Measurements from ENCODE around the gene SOX15.
"Not testable (repeated sequence)": the region's sequence is repeated elsewhere in the genome, so short reads cannot be mapped to it uniquely, and the experiment has no call there.

The SOX15 gene

DNA sequence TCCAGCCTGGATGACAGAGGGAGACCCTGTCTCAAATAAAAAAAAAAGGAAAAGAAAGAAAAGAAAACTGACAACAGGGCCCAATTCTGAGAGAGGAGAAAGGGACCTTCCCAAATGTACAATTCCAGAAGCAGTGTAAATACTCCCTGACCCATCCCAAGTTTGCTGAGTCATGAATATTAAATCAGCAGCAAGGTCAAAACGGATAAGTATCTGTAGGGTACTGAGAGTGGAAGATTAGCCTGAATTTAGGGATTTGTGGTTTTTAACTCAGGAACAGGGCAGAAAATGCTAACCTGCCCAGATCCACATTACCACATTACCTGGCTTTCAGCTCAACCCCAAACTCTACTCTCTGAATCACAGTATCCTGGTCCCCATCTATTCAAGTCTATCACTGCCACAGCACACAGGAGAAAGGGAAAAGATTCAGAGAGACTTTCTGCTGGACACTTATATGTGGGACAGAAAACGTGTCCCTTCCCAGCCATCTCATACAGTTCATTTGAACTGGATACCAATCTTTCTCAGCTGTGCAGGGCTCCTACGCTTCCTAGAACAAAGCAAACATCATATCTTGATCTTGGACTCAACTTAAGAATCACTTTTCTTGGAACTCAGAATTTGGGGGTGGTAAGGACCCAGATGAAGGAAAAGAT is 21.9 kb upstream of the SOX15 start:
- FAIRE-seq, result no peak
- no peak for DNase-seq (ENCODE audit: insufficient read length, low spot score)
- TF ChIP-seq SPI1 (IDR thresholded peaks at IDR 0.05; ENCODE audit: low read depth, low read length), result no peak
- no peak for TF ChIP-seq TAF1 (IDR thresholded peaks at IDR 0.05; ENCODE audit: low read depth, low read length)
- no peak for TF ChIP-seq POU2F2 (IDR thresholded peaks at IDR 0.05; ENCODE audit: low read depth, low read length)
- no peak for TF ChIP-seq POLR2AphosphoS5 (IDR thresholded peaks at IDR 0.05; ENCODE audit: low read depth, low read length)
- TF ChIP-seq PAX5 (IDR thresholded peaks at IDR 0.05; ENCODE audit: insufficient read depth, low read length, severe bottlenecking), result no peak
- no peak for TF ChIP-seq POLR2A (IDR thresholded peaks at IDR 0.05; ENCODE audit: low read depth, low read length)

DNA sequence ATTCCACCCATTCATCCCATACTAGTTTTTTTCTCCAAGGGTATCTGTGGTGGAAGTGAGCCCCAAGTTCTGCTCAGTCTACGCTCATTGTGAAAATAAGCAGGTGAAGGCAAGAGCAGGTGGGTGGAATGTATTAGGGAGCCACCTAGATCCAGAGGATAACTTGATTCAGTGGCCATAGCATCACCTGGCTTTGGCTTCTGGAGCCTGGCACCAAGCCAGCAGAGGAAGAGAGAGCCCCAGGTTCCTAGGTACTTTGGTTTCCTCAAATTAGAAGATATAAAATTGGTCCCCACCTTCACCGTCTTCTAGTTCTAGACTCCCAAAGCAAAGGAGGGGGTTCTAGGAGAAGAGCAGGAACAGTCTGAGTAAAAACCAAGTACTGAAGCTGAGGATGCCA is 20.7 kb upstream of the SOX15 start:
- no peak for DNase-seq (ENCODE audit: insufficient read length, low spot score)
- FAIRE-seq, result no peak
- no peak for TF ChIP-seq POU2F2 (IDR thresholded peaks at IDR 0.05; ENCODE audit: low read depth, low read length)
- TF ChIP-seq POLR2AphosphoS5 (IDR thresholded peaks at IDR 0.05; ENCODE audit: low read depth, low read length), result no peak
- no peak for TF ChIP-seq POLR2A (IDR thresholded peaks at IDR 0.05; ENCODE audit: low read depth, low read length)

DNA sequence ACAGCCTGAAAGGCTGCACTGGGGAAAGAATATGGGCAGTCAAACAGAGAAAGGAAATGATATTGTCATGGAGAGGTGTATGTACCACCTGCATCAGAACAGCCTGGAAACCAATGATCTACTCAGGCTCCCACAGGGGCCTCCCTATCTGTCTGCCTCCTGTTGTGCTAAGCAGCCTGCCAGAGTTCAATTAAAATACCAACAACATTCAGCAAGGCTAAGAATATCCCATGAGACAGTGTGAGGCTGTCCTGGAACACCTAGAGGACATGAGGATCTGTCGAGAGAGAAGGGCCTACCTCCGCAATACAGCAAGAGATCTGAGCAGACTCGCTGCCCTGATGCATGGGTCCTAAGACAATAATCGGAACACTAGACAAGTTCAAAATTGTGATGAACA is 16.4 kb upstream of the SOX15 start:
- TF ChIP-seq PAX5 (IDR thresholded peaks at IDR 0.05; ENCODE audit: insufficient read depth, low read length, severe bottlenecking) (no peak), POU2F2 (IDR thresholded peaks at IDR 0.05; ENCODE audit: low read depth, low read length) (no peak), POLR2AphosphoS5 (IDR thresholded peaks at IDR 0.05; ENCODE audit: low read depth, low read length) (no peak), TAF1 (IDR thresholded peaks at IDR 0.05; ENCODE audit: low read depth, low read length) (no peak), POLR2A (IDR thresholded peaks at IDR 0.05; ENCODE audit: low read depth, low read length) (no peak), SPI1 (IDR thresholded peaks at IDR 0.05; ENCODE audit: low read depth, low read length) (no peak)
- no peak for FAIRE-seq
- DNase-seq (ENCODE audit: insufficient read length, low spot score), result no peak

DNA sequence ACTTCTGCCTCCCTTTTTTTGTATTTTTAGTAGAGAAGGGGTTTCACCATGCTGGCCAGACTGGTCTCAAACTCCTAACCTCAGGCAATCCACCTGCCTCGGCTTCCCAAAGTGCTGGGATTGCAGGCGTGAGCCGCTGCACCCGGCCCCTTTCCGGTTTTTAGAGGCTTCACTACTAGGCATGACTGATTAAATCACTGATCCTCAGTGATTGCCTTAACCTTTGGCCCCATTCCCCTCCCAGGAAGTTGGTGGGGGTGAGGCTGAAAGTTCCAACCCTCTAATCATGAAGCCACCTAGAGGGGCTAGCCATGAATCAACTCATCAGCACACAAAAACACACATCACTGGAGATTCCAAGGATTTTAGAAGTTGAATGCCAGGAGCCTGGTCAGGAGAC is 7.7 kb upstream of the SOX15 start:
- DNase-seq (ENCODE audit: insufficient read length, low spot score); FAIRE-seq: not testable (repeated sequence)

DNA sequence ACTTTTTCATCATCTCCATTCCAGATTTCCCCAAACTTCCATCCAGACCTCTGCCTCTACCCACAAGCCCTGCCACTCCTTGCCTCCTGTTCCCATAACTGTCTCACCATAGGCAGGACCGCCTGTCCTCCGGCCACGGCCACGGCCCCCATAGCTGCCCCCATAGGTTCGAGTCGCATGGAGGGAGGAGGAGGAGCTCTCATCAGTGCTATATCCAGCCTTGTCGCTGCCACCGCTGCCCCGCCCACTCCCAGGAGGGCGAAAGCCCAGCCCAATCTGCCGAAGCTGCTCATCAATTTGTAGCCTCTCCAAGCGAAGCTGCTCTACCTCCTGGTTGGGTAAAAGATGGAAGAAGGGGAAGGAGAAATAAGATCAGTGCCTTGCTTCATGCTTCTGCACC is 3.4 kb upstream of the SOX15 start:
- FAIRE-seq, result no peak
- no peak for DNase-seq (ENCODE audit: insufficient read length, low spot score)
- TF ChIP-seq POLR2AphosphoS5 (IDR thresholded peaks at IDR 0.05; ENCODE audit: low read depth, low read length) (no peak), TAF1 (IDR thresholded peaks at IDR 0.05; ENCODE audit: low read depth, low read length) (no peak), POU2F2 (IDR thresholded peaks at IDR 0.05; ENCODE audit: low read depth, low read length) (no peak), POLR2A (IDR thresholded peaks at IDR 0.05; ENCODE audit: low read depth, low read length) (no peak), SPI1 (IDR thresholded peaks at IDR 0.05; ENCODE audit: low read depth, low read length) (no peak), PAX5 (IDR thresholded peaks at IDR 0.05; ENCODE audit: insufficient read depth, low read length, severe bottlenecking) (no peak)

DNA sequence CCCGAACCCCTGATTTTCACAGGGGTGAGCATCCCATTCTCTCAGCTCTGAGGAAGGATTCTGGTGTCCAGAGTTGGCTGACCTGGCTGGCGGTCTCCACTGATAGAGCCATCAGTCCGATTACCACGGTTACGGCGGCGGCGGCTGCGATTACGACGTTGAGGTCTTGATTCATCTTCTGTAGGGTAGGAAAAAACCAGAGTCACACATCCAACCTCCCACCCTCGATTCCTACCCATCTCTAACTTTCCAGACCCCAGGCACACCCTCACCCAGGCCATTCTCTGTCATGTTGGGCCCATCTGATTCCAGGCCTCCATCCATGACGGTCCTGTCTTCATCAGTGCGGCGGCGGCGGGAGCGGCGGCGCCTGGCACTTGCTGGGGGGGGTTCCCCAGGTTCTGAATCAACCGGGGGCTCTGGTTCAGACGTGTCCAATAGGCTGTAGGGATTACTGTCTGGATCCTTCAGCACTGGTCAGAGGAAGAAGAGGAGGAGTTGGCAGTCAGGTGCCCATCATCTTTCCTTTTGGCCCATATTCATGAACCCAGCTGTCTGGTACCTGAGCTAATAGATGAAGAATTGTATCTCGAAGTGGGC is 2.6 kb upstream of the SOX15 start:
- no peak for FAIRE-seq
- TF ChIP-seq PAX5 (IDR thresholded peaks at IDR 0.05; ENCODE audit: insufficient read depth, low read length, severe bottlenecking) (no peak), TAF1 (IDR thresholded peaks at IDR 0.05; ENCODE audit: low read depth, low read length) (no peak), POU2F2 (IDR thresholded peaks at IDR 0.05; ENCODE audit: low read depth, low read length) (no peak), POLR2A (IDR thresholded peaks at IDR 0.05; ENCODE audit: low read depth, low read length) (no peak), SPI1 (IDR thresholded peaks at IDR 0.05; ENCODE audit: low read depth, low read length) (no peak), POLR2AphosphoS5 (IDR thresholded peaks at IDR 0.05; ENCODE audit: low read depth, low read length) (no peak)
- DNase-seq (ENCODE audit: insufficient read length, low spot score), result no peak

DNA sequence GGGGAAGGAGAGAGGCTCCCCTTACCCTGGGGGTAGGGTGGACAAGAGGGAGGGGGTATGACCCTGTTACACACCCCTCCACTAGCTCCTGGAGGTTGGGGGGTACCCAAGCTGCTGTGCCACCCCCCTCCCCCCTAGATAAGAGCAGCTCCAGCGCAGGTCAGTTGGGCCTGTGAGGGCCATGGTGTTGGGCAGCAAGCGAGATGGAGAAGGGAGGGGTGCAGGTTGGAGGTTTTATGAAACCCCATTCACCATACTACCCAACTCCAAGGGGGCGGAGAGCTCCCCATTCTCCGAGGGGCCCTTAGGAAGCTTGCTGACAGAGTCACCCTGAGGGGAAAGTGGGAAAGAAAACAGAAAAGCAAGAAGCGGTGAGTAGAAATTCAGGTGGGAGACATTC is 1.7 kb upstream of the SOX15 start:
- no peak for TF ChIP-seq POLR2AphosphoS5 (IDR thresholded peaks at IDR 0.05; ENCODE audit: low read depth, low read length)
- TF ChIP-seq SPI1 (IDR thresholded peaks at IDR 0.05; ENCODE audit: low read depth, low read length), result no peak
- TF ChIP-seq POU2F2 (IDR thresholded peaks at IDR 0.05; ENCODE audit: low read depth, low read length), result peak; percentile 22; the same call in 1 of the 2 replicates
- no peak for TF ChIP-seq TAF1 (IDR thresholded peaks at IDR 0.05; ENCODE audit: low read depth, low read length)
- TF ChIP-seq POLR2A (IDR thresholded peaks at IDR 0.05; ENCODE audit: low read depth, low read length), result peak; percentile 59; the same call in 1 of the 2 replicates
- DNase-seq (ENCODE audit: insufficient read length, low spot score) (no peak), FAIRE-seq (no peak)

DNA sequence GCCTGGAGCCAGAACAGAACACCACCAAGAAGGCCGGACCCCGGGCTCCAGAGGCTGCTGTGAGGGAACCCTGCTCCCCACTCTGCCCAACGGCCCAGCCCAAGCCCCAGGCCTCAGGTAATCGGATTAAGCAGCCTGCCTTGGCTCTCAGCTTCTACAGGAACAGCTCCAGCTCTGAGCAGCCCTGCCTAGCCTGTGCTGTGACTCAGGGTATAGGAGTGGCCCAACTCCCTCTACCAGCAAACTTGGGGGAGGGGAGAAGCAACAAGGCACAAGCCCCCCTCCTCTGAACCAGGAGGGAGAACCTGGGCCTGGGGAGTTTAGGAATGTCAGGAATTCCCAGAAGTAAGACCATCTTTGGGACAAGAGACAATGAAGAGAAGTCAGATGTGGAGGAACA is 849 bp upstream of the SOX15 start:
- DNase-seq (ENCODE audit: insufficient read length, low spot score) (no peak), FAIRE-seq (no peak)
- TF ChIP-seq TAF1 (IDR thresholded peaks at IDR 0.05; ENCODE audit: low read depth, low read length) (no peak), POLR2A (IDR thresholded peaks at IDR 0.05; ENCODE audit: low read depth, low read length) (no peak), PAX5 (IDR thresholded peaks at IDR 0.05; ENCODE audit: insufficient read depth, low read length, severe bottlenecking) (no peak), POU2F2 (IDR thresholded peaks at IDR 0.05; ENCODE audit: low read depth, low read length) (no peak), POLR2AphosphoS5 (IDR thresholded peaks at IDR 0.05; ENCODE audit: low read depth, low read length) (no peak), SPI1 (IDR thresholded peaks at IDR 0.05; ENCODE audit: low read depth, low read length) (no peak)

DNA sequence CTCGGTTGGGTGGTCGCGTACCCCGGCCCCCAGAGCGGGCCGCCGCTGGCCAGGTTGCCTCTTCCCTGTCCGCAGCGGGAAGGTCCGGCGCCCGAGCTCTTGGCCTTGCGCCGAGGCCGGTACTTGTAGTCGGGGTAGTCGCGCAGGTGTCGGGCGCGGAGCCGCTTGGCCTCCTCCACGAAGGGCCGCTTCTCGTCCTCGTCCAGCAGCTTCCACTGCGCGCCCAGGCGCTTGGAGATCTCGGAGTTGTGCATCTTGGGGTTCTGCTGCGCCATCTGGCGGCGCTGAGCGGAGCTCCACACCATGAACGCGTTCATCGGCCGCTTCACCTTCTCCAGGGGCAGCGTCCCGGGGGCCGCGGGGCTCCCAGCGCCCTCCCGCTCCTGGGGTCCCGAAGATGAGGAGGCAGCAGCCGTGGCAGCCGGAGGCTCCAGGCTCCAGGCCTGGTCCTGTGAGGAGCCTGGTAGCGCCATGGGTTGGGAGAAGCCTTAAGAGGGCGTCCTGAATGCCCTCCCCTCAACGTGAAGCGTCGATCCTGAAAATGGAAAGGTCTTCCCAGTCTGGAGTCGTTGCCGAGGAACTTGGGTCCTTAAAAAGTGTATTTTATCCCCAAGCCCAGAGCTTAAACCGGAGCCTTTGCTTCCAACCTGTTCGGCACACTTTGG is 558 bp downstream of the SOX15 start:
- TF ChIP-seq TAF1 (IDR thresholded peaks at IDR 0.05; ENCODE audit: low read depth, low read length) (no peak), PAX5 (IDR thresholded peaks at IDR 0.05; ENCODE audit: insufficient read depth, low read length, severe bottlenecking) (peak; percentile 23), POLR2AphosphoS5 (IDR thresholded peaks at IDR 0.05; ENCODE audit: low read depth, low read length) (no peak), POLR2A (IDR thresholded peaks at IDR 0.05; ENCODE audit: low read depth, low read length) (no peak), POU2F2 (IDR thresholded peaks at IDR 0.05; ENCODE audit: low read depth, low read length) (no peak), SPI1 (IDR thresholded peaks at IDR 0.05; ENCODE audit: low read depth, low read length) (no peak)
- peak; percentile 91 for DNase-seq (ENCODE audit: insufficient read length, low spot score)
- peak; percentile 86 for FAIRE-seq
